HG03378 (cell line): ENCODE measurements around the gene PDXK.

Experiments used
- ATAC-seq: cut with Tn5 transposase; IDR thresholded peaks from one replicate; pipeline ENCODE4 v1.9.1; 2021; ENCODE audit warnings: mild to moderate bottlenecking, moderate library complexity; ENCODE audit not compliant: unreplicated experiment

Gene PDXK

DNA sequence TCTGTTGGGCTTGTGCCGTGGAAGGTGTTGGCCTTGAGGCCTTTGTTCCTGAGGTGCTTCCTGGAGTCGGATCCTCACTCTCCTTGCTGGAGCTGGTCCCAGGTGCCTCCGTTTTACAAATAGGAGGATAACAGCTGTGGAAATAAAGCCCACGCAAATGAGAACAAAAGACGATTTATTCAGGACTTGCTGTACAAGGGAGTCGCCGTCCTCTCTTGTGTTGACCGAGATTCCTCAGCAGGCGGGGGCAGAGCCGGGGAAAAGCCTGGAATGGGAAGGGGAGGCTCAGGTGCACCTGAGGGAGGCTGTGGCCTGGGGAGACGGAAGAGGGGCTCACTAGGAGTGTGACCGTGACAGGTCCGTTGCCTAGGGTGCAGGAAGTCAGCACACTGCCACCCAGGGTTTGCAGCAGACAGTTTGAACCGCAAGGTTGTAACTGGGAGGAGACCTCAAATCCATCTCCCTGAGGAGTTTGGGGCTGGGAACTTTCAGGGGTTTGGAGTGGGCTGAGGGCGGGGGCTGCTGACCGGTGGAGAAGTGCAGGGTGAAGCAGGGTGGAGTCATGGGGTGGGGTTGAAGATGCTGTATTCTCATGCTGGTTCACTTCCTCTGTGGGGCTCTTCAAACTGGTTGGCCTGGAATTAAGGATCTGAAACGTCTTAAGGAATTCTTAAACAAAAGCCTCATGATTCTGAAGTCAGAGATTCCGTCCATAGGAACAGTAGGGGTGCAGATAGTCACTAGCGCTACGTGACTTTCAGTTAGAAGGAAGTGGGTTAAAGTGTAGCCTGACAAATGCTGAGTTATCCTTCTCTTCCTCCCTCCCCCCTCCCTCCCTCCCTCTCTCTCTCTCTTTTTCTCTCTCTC lies 59.8 kb downstream of the PDXK start:
- no peak for ATAC-seq

DNA sequence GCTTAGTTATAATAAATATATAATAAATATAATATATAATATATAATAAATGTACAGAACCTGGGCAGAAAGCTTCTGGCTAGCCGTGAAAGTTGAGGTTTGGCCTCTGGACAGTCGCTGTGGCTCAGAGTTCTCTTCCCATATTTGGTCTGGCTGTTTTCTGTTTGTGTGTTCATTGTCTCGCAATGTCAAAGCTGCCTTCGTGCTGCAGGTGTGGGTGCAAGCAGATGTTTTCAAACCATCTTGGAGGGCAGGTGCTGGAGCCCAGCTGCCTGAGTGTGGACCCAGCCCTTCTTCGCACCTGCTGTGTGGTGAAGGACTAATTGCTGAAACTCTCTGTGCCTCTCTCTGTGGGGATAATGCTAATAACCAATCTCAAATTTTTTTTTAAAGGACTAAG lies 60.7 kb downstream of the PDXK start:
- ATAC-seq: no peak

GRCh38 chr21:43781846-43782245 lies 62.9 kb downstream of the PDXK start:
- ATAC-seq: no peak

DNA sequence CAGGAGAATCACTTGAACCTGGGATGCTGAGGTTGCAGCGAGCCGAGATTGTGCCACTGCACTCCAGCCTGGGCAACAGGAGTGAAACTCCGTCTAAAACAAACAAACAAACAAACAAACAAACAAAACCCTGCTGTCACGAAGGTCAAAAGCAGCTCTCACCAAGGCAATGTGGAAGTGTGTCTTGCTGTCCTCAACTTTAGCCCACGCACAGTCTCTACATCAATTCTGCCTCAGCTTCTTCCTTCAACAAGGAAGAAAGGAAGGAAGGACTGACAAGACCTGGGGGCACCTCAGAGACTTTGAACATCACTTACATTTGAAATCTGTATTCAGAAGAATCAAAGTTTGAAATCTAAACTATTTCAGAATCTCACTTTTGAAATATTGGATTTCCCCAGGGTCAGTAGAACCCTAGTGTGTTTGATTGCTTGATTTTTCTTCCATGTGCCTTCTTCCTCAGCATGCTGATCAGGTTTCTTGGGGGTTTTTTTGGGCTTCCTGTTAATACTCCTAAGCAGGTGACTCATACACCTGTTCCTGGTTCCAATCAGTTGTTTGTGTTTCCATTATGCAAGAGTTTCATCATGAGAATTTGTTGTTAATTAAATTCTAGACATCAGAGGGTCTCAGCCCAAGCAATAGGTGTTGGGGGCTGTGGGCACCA lies 63.6 kb downstream of the PDXK start:
- no peak for ATAC-seq

DNA sequence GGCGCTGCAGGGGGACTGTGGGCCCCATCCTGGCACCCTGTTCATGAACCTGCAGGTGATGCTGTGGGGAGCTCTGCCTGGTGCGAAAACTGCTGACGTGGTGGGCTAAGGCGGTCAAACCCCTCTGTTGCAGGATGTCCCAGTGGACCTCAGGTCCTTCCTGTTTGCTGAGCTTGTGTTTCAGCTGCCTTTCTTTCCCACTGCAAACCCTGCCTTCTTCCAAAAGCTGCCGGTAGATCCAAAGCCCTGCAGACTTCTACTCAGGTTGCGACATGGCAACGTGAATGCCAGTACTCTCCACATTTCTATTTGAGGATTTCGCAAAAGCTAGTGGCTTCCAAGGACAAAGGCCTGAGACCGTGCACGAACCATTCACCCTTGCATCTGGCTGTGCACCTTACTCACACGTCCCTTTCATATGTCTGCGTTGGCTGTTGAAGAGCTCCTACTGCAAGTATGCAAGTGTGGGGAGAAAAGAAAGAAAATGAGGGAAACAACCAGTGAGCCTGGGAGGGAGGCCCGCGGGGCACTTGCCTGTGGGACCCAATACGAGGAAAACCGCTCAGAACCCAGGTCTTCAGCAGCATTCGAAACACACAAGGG lies 64.3 kb downstream of the PDXK start:
- ATAC-seq: no peak

DNA sequence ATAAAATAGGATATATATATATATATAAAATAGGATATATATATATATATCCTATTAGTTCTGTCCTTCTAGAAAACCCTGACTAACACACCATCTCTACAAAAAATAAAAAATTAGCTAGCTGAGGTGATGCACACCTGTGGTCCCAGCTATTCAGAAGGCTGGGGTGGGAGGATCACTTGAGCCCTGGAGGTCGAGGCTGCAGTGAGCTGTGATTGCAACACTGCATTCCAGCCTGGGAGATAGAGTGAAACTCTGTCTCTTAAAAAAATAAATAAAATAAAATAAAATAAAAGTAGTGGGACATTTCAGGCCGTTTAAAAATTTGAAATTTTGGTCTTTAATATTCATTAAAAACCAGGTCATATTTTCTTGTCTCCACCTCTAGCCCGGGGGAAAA lies 66.2 kb downstream of the PDXK start:
- no peak for ATAC-seq

DNA sequence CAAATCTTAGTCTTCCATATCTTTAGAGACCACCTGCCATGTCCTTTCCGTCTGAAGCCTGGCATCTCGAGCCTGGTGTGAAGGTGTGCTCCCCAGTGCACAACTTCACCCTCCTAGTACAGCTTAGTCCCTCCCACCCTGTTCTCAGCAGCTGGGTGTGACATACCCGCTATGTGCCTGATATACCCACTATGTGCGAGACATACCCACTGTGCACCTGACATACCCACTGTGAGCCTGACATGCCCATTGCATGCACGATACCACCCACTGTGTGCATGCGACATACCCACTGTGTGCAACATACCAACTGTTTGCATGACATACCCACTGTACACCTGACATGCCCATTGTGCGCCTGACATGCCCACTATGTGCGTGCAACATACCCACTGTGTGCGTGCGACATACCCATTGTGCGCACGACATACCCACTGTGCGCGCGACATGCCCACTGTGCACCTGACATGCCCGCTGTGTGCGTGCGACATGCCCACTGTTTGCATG lies 67.4 kb downstream of the PDXK start:
- ATAC-seq: no peak

- no peak for ATAC-seq
Observed at GRCh38 chr21:43786807-43787440, 68.0 kb downstream of the PDXK start.

- ATAC-seq: peak; percentile 58
Observed at GRCh38 chr21:43789276-43790009, 70.5 kb downstream of the PDXK start, which contains the start of gene RRP1. TSS of gene RRP1 (plus strand) at chr21:43789577. CDS start at chr21:43789630, 53 bp downstream.

GRCh38 chr21:43790010-43790524 lies 71.1 kb downstream of the PDXK start:
- no peak for ATAC-seq

GRCh38 chr21:43792406-43792805 lies 73.5 kb downstream of the PDXK start:
- ATAC-seq: no peak

GRCh38 chr21:43793243-43793642 lies 74.3 kb downstream of the PDXK start:
- ATAC-seq: no peak

GRCh38 chr21:43794311-43794710 lies 75.4 kb downstream of the PDXK start:
- ATAC-seq: no peak

GRCh38 chr21:43794857-43795256 lies 75.9 kb downstream of the PDXK start:
- ATAC-seq: no peak

- ATAC-seq: no peak
Observed at GRCh38 chr21:43797415-43797814, 78.5 kb downstream of the PDXK start.

GRCh38 chr21:43797925-43798715 lies 79.2 kb downstream of the PDXK start:
- ATAC-seq: no peak

- ATAC-seq: no peak
Observed at GRCh38 chr21:43799301-43799840, 80.4 kb downstream of the PDXK start.

- no peak for ATAC-seq
Observed at GRCh38 chr21:43800124-43800523, 81.2 kb downstream of the PDXK start.

- ATAC-seq: no peak
Observed at GRCh38 chr21:43800566-43800965, 81.6 kb downstream of the PDXK start.
